ENCODE measurements around the gene PRRG2.

GRCh38 chr19:49538643-49539042 is 42.5 kb upstream of the PRRG2 start:
- TF ChIP-seq POLR2AphosphoS5 (IDR thresholded peaks at IDR 0.05; ENCODE audit: borderline replicate concordance, low read depth, low read length) = no peak
- no peak for TF ChIP-seq EZH2 (IDR thresholded peaks at IDR 0.05)

Data from SK-N-MC (cell line).